Suprapubic skin (tissue), 4 donors: ENCODE measurements around the gene TNFRSF11A.

Experiments
- CTCF ChIP-seq, 2 donors: fragments of 200-600 bp in 1 of 2; fragments of 450-650 bp in 1 of 2; sonication (generic) in 1 of 2; IDR thresholded peaks; one replicate each; pipeline ENCODE4 v1.5.1; 2016 to 2019; ENCODE audit warnings: antibody characterized with exemption in 2 of 2, mild to moderate bottlenecking in 1 of 2, moderate library complexity in 1 of 2
- EP300 ChIP-seq: sonication (generic); formaldehyde crosslinking; IDR thresholded peaks from one replicate; pipeline ENCODE4 v1.6.1; 2017; ENCODE audit warnings: antibody characterized with exemption
- POLR2A ChIP-seq, 2 donors: fragments of 450-650 bp; IDR thresholded peaks; one replicate each; pipeline ENCODE4 v1.6.1; 2017; ENCODE audit warnings: antibody characterized with exemption in 2 of 2, mild to moderate bottlenecking in 2 of 2, moderate library complexity in 2 of 2
- POLR2AphosphoS5 ChIP-seq, 3 donors: sonication (generic); formaldehyde crosslinking; IDR thresholded peaks; one replicate each; pipeline ENCODE4 v1.6.1; 2017; ENCODE audit warnings: antibody characterized with exemption in 3 of 3

GRCh38 chr18:62361288-62361687, 36.2 kb downstream of the TNFRSF11A start:
- no peak for TF ChIP-seq CTCF (IDR thresholded peaks at IDR 0.05)
- no peak for TF ChIP-seq EP300
- TF ChIP-seq POLR2A (IDR thresholded peaks at IDR 0.05): no peak
- TF ChIP-seq POLR2AphosphoS5 (IDR thresholded peaks at IDR 0.05): no peak
